HCT116 (cell line): Measurements from ENCODE around the gene RTN1. TPM values are rescaled to one million over a fixed set of nuclear protein-coding genes. Genes with fewer than 3 reads are reported as not detected.

ENCODE experiments used
- ATAC-seq: fragments of 200-7000 bp; cut with Tn5 transposase; 2 replicates; pipeline ENCODE4 v1.9.1; 2020; ENCODE audit warnings: mild to moderate bottlenecking, moderate library complexity
- BruUV-seq: library from RNA; stranded (reverse); fragments of 400-500 nt; replicated peaks from 2 replicates; lab custom pipeline; 2021; lab: Mats Ljungman, UMichigan
- CTCF ChIA-PET: fragments of 300-600 bp; sonication (Branson Sonifier 250); formaldehyde crosslinking; loops from one replicate; lab custom pipeline; 2021; ENCODE audit warnings: antibody characterized with exemption; lab: Charles Lee
- POLR2A ChIA-PET: fragments of 300-600, 350-600 bp; sonication (Branson Sonifier 250); formaldehyde crosslinking; loops from one replicate; lab custom pipeline; 2021; ENCODE audit warnings: antibody characterized with exemption; lab: Charles Lee
- RAD21 ChIA-PET, 2 experiments: fragments of 300-600 bp; sonication (Branson Sonifier 250); formaldehyde crosslinking; loops; one replicate each; lab custom pipeline; 2023; ENCODE audit warnings: low total read pairs in 2 of 2; ENCODE audit not compliant: uncharacterized antibody in 2 of 2, unreplicated experiment in 2 of 2, low non-redundant PET in 1 of 2; lab: Charles Lee
- DNase-seq: peaks from one replicate; pipeline ENCODE4 v3.0.0-alpha.2; 2010; ENCODE audit warnings: low read depth, low spot score
- H2AFZ ChIP-seq: fragments of 200-600 bp; shearing (Covaris generic), sonication (generic); 2 replicates; pipeline ENCODE4 v1.6.1; 2017; ENCODE audit warnings: low read depth, mixed run types, mixed read lengths, antibody characterized with exemption, low read length; ENCODE audit not compliant: poor library complexity, severe bottlenecking
- H3K27ac ChIP-seq: 2 replicates; pipeline ENCODE4 v1.5.1; 2012; ENCODE audit warnings: low read depth, low read length
- H3K27me3 ChIP-seq: fragments of 200-600 bp; sonication (generic); 2 replicates; pipeline ENCODE4 v1.6.1; 2016; ENCODE audit warnings: mixed run types, low read length, mixed read lengths; ENCODE audit not compliant: insufficient read depth
- H3K36me3 ChIP-seq, 2 experiments: fragments of 200-500 bp in 1 of 2; fragments of 200-600 bp in 1 of 2; sonication (Bioruptor generic) in 1 of 2; sonication (generic) in 1 of 2; 2 replicates each; pipeline versions ENCODE4 v1.5.1 to v1.6.1; 2014 to 2016; ENCODE audit warnings: low read length in 2 of 2, inconsistent platforms in 1 of 2, mixed read lengths in 1 of 2, mixed run types in 1 of 2; ENCODE audit not compliant: insufficient read depth in 2 of 2, control insufficient read depth in 1 of 2
- H3K4me1 ChIP-seq, 2 experiments: fragments of 200-600 bp in 1 of 2; sonication (generic) in 1 of 2; 2 replicates each; pipeline versions ENCODE4 v1.5.1 to v1.6.1; 2012 to 2017; ENCODE audit warnings: low read length in 2 of 2, inconsistent platforms in 1 of 2, mild to moderate bottlenecking in 1 of 2, mixed read lengths in 1 of 2, mixed run types in 1 of 2, moderate library complexity in 1 of 2; ENCODE audit not compliant: insufficient read depth in 2 of 2, control insufficient read depth in 1 of 2
- H3K4me2 ChIP-seq: fragments of 200-600 bp; sonication (generic); 2 replicates; pipeline ENCODE4 v1.6.1; 2017; ENCODE audit warnings: mixed run types, low read length, mixed read lengths
- H3K4me3 ChIP-seq, 2 experiments: fragments of 200-600 bp in 1 of 2; sonication (generic) in 1 of 2; replicated peaks in 1 of 2; 2 replicates each; pipeline ENCODE4 v1.5.1; 2011 to 2016; ENCODE audit warnings: low read length in 2 of 2, control low read depth in 1 of 2, low read depth in 1 of 2, mild to moderate bottlenecking in 1 of 2, mixed read lengths in 1 of 2, mixed run types in 1 of 2
- H3K79me2 ChIP-seq: fragments of 200-600 bp; sonication (generic); 2 replicates; pipeline ENCODE4 v1.6.1; 2017; ENCODE audit warnings: mild to moderate bottlenecking, mixed run types, low read length, moderate library complexity, mixed read lengths; ENCODE audit not compliant: insufficient read depth
- H3K9ac ChIP-seq: fragments of 200-600 bp; sonication (generic); 2 replicates; pipeline ENCODE4 v1.6.1; 2016; ENCODE audit warnings: low read length, mixed read lengths
- H3K9me2 ChIP-seq: fragments of 200-600 bp; sonication (generic), shearing (Covaris generic); 2 replicates; pipeline ENCODE4 v1.6.1; 2017; ENCODE audit warnings: mixed run types, mild to moderate bottlenecking, moderate library complexity; ENCODE audit not compliant: insufficient read depth
- H3K9me3 ChIP-seq, 2 experiments: fragments of 200-500 bp in 1 of 2; fragments of 200-600 bp in 1 of 2; sonication (Bioruptor generic) in 1 of 2; sonication (generic) in 1 of 2; 2 replicates each; pipeline ENCODE4 v1.6.1; 2014 to 2017; ENCODE audit warnings: low read length in 2 of 2, mixed read lengths in 2 of 2, inconsistent platforms in 1 of 2, low read depth in 1 of 2, mild to moderate bottlenecking in 1 of 2, mixed run types in 1 of 2, moderate library complexity in 1 of 2; ENCODE audit not compliant: control insufficient read depth in 1 of 2, insufficient read depth in 1 of 2
- H4K20me1 ChIP-seq: fragments of 200-600 bp; sonication (generic), shearing (Covaris generic); 2 replicates; pipeline ENCODE4 v1.6.1; 2017; ENCODE audit warnings: mixed run types, mild to moderate bottlenecking, moderate library complexity; ENCODE audit not compliant: insufficient read depth
- CBX3 ChIP-seq: IDR thresholded peaks from 2 replicates; pipeline ENCODE4 v1.6.1; 2012; ENCODE audit warnings: low read depth
- CEBPB ChIP-seq: IDR thresholded peaks from 2 replicates; pipeline ENCODE4 v1.6.1; 2012; ENCODE audit warnings: low read depth
- ELF1 ChIP-seq: IDR thresholded peaks from 2 replicates; pipeline ENCODE4 v1.6.1; 2012; ENCODE audit warnings: low read depth, borderline replicate concordance
- EZH2 ChIP-seq: fragments of 200-600 bp; sonication (generic); IDR thresholded peaks from 2 replicates; pipeline ENCODE4 v1.6.1; 2017; ENCODE audit warnings: antibody characterized with exemption, mixed run types
- FOSL1 ChIP-seq: IDR thresholded peaks from 2 replicates; pipeline ENCODE4 v1.6.1; 2012; ENCODE audit warnings: low read depth
- JUND ChIP-seq: IDR thresholded peaks from 2 replicates; pipeline ENCODE4 v1.6.1; 2012
- POLR2A ChIP-seq: IDR thresholded peaks from 2 replicates; pipeline ENCODE4 v1.7.0; 2011; ENCODE audit warnings: borderline replicate concordance; ENCODE audit not compliant: insufficient read depth, insufficient read length; ENCODE audit errors: extremely low read depth
- POLR2AphosphoS5 ChIP-seq: IDR thresholded peaks from 2 replicates; pipeline ENCODE4 v1.6.1; 2011; ENCODE audit warnings: mild to moderate bottlenecking, low read depth, low read length, moderate library complexity
- RAD21 ChIP-seq: IDR thresholded peaks from 2 replicates; pipeline ENCODE4 v1.6.1; 2012; ENCODE audit warnings: low read depth, mild to moderate bottlenecking
- SIN3A ChIP-seq: IDR thresholded peaks from 2 replicates; pipeline ENCODE4 v1.6.1; 2012; ENCODE audit warnings: low read depth
- SP1 ChIP-seq: IDR thresholded peaks from 2 replicates; pipeline ENCODE4 v1.6.1; 2012; ENCODE audit warnings: low read depth
- SRF ChIP-seq: IDR thresholded peaks from 2 replicates; pipeline ENCODE4 v1.6.1; 2012; ENCODE audit warnings: low read depth
- TCF7L2 ChIP-seq: IDR thresholded peaks from 2 replicates; pipeline ENCODE4 v1.7.0; 2011; ENCODE audit warnings: borderline replicate concordance, inconsistent platforms; ENCODE audit not compliant: insufficient read depth, insufficient read length; ENCODE audit errors: extremely low read depth
- YY1 ChIP-seq: IDR thresholded peaks from 2 replicates; pipeline ENCODE4 v1.6.1; 2011; ENCODE audit warnings: low read length, low read depth, moderate library complexity, mild to moderate bottlenecking; ENCODE audit not compliant: insufficient replicate concordance; ENCODE audit errors: extremely low read depth
- intact Hi-C: fragments of 100-400 bp; cut with micrococcal nuclease; formaldehyde crosslinking; loops from 2 replicates; pipeline ENCODE4 v1.10.0; 2022
- total RNA-seq: library from RNA; stranded (reverse); gene quantifications from one replicate; pipeline ENCODE4 v1.2.1, GENCODE V29; 2021; ENCODE audit not compliant: unreplicated experiment
- TF ChIP-seq, protein P1 (sequence below), 3 experiments: fragments of 200-600 bp in 1 of 3; sonication (generic) in 1 of 3; IDR thresholded peaks in 2 of 3; conservative IDR thresholded peaks in 1 of 3; 2 replicates each; pipeline ENCODE4 v1.5.1; 2012 to 2017; ENCODE audit warnings: low read depth in 2 of 3, low read length in 2 of 3, antibody characterized with exemption in 1 of 3, borderline replicate concordance in 1 of 3, control low read depth in 1 of 3, mild to moderate bottlenecking in 1 of 3, mixed read lengths in 1 of 3, mixed run types in 1 of 3, moderate library complexity in 1 of 3; ENCODE audit not compliant: insufficient read depth in 1 of 3
- TF ChIP-seq, protein P2 (sequence below): IDR thresholded peaks from 2 replicates; pipeline ENCODE4 v1.6.1; 2012; ENCODE audit warnings: low read depth
- TF ChIP-seq, protein P3 (sequence below): IDR thresholded peaks from 2 replicates; pipeline ENCODE4 v1.6.1; 2012
- TF ChIP-seq, protein P4 (sequence below): IDR thresholded peaks from 2 replicates; pipeline ENCODE4 v1.6.1; 2011; ENCODE audit warnings: mild to moderate bottlenecking, low read length, moderate library complexity; ENCODE audit not compliant: insufficient replicate concordance; ENCODE audit errors: extremely low read depth
- TF ChIP-seq, protein P5 (sequence below): IDR thresholded peaks from 2 replicates; pipeline ENCODE4 v1.6.1; 2012

RTN1 gene
- total RNA-seq, 1 experiment from 2014 or later, result 0.57 TPM

DNA sequence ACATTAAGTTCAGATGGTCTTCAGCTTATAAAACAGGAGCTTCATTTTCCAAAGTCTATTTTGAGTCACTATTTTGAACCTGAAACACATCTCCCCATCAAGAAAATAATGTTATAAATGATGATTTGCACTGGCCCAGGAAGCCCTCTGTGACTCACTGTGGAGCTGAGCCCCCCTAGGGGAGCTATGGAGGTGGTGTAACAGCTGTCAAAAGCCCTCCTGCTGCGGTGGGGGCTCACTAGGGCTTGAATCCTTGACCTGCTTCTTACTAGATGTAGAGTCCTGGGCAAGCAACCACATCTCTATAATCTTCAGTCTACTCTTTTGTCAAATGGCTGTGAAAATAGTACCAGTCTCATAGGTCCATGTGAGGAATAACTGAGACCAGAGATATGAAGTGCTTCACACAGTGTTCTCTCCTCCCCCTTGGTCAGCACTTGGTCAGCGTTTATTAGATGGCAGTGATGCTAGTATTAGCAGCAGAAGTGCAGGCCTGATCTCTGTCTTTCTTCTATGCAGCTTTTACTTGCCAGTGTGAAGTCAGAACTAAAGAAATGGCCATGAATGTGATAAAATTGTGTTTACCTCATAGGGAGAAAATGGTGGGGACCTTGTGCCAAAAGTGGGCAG, 83.4 kb downstream of the RTN1 start (continued):
- no peak for TF ChIP-seq SP1
- TF ChIP-seq, all 23 proteins: peak for 0

DNA sequence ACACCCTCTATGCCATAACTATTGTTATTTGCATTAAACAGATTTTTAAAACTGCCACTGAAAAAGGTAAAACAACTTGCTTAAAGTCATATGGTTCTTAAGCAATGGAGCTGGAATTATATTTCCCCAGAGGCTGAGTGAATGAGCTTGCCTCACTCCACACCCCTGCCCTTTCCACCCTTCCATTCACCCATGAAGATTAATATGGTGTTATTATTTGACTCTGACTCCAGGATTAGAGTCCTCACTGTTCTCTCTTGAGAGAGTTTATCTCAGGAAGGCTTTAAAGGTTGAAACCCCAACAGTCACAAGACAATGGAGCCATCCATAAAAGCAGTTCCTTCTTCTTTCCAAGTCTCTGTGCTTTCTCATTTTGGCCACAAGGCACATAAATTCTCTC, 84.9 kb downstream of the RTN1 start:
- DNase-seq (no peak), ATAC-seq (no peak)
- POLR2A ChIA-PET, result no interaction called here
- H3K4me2 ChIP-seq, result no peak overlapping the region
- no peaks in the 10 kb centered on the region for H3K4me1 ChIP-seq
- H3K36me3 ChIP-seq, result no peaks in the 10 kb centered on the region
- H3K9me2 ChIP-seq, result no peaks in the 10 kb centered on the region
- H3K9me3 ChIP-seq, result no peaks in the 10 kb centered on the region
- H4K20me1 ChIP-seq, result no peaks in the 10 kb centered on the region
- intact Hi-C loops, result no loop called here
- no peak overlapping the region for H3K27ac ChIP-seq
- no peak overlapping the region for H3K9ac ChIP-seq
- no TSS peak for BruUV-seq
- peaks cover 3% of the 10 kb centered on the region for H3K27me3 ChIP-seq
- no peak overlapping the region for H2AFZ ChIP-seq
- CTCF ChIA-PET, result no interaction called here
- no peak overlapping the region for H3K4me3 ChIP-seq
- H3K79me2 ChIP-seq, result no peaks in the 10 kb centered on the region
- RAD21 ChIA-PET, result no interaction called here
- TF ChIP-seq JUND (no peak), SRF (no peak), RAD21 (no peak), CBX3 (no peak), ELF1 (no peak), FOSL1 (no peak), CEBPB (no peak), POLR2A (no peak), POLR2AphosphoS5 (no peak), EZH2 (no peak), TCF7L2 (no peak), YY1 (no peak), SIN3A (no peak)
- TF ChIP-seq, protein P1, sequence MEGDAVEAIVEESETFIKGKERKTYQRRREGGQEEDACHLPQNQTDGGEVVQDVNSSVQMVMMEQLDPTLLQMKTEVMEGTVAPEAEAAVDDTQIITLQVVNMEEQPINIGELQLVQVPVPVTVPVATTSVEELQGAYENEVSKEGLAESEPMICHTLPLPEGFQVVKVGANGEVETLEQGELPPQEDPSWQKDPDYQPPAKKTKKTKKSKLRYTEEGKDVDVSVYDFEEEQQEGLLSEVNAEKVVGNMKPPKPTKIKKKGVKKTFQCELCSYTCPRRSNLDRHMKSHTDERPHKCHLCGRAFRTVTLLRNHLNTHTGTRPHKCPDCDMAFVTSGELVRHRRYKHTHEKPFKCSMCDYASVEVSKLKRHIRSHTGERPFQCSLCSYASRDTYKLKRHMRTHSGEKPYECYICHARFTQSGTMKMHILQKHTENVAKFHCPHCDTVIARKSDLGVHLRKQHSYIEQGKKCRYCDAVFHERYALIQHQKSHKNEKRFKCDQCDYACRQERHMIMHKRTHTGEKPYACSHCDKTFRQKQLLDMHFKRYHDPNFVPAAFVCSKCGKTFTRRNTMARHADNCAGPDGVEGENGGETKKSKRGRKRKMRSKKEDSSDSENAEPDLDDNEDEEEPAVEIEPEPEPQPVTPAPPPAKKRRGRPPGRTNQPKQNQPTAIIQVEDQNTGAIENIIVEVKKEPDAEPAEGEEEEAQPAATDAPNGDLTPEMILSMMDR (IDR thresholded peaks at IDR 0.05 in 2 of 3, conservative IDR thresholded peaks at IDR 0.05 in 1 of 3; ENCODE audit: borderline replicate concordance in 1 of 3, insufficient read depth in 1 of 3, low read depth in 2 of 3, low read length in 2 of 3), result no peak
- TF ChIP-seq, protein P2, sequence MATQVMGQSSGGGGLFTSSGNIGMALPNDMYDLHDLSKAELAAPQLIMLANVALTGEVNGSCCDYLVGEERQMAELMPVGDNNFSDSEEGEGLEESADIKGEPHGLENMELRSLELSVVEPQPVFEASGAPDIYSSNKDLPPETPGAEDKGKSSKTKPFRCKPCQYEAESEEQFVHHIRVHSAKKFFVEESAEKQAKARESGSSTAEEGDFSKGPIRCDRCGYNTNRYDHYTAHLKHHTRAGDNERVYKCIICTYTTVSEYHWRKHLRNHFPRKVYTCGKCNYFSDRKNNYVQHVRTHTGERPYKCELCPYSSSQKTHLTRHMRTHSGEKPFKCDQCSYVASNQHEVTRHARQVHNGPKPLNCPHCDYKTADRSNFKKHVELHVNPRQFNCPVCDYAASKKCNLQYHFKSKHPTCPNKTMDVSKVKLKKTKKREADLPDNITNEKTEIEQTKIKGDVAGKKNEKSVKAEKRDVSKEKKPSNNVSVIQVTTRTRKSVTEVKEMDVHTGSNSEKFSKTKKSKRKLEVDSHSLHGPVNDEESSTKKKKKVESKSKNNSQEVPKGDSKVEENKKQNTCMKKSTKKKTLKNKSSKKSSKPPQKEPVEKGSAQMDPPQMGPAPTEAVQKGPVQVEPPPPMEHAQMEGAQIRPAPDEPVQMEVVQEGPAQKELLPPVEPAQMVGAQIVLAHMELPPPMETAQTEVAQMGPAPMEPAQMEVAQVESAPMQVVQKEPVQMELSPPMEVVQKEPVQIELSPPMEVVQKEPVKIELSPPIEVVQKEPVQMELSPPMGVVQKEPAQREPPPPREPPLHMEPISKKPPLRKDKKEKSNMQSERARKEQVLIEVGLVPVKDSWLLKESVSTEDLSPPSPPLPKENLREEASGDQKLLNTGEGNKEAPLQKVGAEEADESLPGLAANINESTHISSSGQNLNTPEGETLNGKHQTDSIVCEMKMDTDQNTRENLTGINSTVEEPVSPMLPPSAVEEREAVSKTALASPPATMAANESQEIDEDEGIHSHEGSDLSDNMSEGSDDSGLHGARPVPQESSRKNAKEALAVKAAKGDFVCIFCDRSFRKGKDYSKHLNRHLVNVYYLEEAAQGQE, result no peak
- TF ChIP-seq, protein P3, sequence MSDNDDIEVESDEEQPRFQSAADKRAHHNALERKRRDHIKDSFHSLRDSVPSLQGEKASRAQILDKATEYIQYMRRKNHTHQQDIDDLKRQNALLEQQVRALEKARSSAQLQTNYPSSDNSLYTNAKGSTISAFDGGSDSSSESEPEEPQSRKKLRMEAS, result no peak
- TF ChIP-seq, protein P4, sequence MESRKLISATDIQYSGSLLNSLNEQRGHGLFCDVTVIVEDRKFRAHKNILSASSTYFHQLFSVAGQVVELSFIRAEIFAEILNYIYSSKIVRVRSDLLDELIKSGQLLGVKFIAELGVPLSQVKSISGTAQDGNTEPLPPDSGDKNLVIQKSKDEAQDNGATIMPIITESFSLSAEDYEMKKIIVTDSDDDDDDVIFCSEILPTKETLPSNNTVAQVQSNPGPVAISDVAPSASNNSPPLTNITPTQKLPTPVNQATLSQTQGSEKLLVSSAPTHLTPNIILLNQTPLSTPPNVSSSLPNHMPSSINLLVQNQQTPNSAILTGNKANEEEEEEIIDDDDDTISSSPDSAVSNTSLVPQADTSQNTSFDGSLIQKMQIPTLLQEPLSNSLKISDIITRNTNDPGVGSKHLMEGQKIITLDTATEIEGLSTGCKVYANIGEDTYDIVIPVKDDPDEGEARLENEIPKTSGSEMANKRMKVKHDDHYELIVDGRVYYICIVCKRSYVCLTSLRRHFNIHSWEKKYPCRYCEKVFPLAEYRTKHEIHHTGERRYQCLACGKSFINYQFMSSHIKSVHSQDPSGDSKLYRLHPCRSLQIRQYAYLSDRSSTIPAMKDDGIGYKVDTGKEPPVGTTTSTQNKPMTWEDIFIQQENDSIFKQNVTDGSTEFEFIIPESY, result no peak
- TF ChIP-seq, protein P5, sequence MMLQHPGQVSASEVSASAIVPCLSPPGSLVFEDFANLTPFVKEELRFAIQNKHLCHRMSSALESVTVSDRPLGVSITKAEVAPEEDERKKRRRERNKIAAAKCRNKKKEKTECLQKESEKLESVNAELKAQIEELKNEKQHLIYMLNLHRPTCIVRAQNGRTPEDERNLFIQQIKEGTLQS, result no peak
